Stimulated activated CD8-positive, alpha-beta memory T cell treated with anti-CD3 and anti-CD28 coated beads, Interleukin-15, amount 100 ng/mL, for 48 hours (primary cell): ENCODE results near the gene LIMCH1.

Source experiments
- DNase-seq, 2 donors: peaks; one replicate each; pipeline ENCODE4 v3.0.0-alpha.2; 2020; ENCODE audit warnings: low read depth in 2 of 2

The LIMCH1 gene

DNA sequence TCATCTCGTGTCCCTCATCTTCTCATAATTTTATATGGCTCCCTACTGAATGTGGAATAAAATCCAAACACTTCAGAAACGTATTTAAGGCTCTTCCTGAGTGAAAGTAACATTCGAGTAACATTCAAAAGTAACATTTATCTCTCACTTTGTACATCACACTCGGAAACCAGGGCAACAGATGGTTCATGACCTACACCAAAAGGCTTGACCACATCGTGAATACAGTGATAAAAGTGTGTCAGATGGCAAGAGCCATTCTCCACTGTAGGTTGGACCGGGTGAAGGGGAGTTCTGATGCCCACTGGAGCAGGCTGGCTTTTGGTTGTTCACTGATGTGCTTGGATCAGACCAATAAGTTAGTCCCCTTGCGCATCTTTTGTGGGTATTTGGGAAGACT is 5.6 kb upstream of the LIMCH1 start:
- DNase-seq, result no peak

DNA sequence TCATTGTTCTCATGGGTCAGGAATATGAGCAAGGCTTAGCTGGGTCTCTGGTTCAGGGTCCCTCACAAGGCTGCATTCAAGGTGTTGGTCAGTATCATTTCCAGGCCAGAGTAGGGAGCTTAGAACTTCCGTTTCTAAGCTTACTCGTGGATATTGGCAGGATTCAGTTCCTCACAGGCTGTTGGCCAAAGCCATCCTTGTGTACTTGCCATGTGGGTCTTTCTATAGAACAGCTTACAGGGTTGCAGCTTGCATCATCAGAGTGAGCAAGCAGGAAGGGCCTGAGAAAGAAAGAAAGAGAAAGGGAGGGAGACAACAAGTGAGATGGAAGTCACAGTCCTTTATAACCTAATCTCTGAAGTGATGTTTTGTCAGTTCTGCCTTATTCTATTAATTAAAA is 5.1 kb upstream of the LIMCH1 start:
- no peak for DNase-seq

DNA sequence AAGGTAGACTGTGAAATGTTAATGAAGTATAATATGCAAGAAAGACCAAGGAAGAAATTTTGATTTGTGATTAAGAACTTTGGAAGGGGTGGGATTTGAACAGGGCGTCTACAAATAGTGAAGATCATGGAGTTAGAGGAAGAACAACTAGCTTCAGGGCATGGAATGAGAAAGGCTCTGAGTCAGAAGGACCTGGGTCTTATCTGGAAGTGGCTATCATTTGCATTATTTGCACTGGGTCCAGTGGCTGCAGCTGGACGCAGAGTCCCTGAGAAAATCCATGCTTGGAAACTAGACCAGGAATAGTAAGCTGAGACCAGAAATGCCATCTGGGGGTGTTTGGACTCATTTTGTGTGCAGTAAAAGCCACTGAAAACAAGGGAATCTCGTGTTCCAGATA is 4.3 kb upstream of the LIMCH1 start:
- DNase-seq, result no peak

DNA sequence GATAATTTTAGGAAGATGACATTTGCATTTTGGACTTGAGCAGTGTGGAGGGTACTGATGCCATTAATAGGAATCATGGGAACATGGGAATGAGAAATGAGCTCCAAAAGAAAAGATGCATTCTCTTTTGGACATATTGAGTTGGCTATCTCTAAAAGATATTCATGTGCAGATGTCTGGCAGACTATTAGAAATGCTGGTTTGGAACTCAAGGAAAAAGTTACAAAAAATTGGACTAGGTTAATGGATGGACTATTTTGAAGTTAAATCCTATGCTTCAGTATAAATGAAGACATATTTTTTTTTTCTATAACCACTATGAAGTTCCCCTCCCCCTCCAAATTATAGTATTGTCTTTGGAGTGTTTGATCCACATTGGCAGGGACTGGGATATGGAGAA is 3.6 kb upstream of the LIMCH1 start:
- no peak for DNase-seq

DNA sequence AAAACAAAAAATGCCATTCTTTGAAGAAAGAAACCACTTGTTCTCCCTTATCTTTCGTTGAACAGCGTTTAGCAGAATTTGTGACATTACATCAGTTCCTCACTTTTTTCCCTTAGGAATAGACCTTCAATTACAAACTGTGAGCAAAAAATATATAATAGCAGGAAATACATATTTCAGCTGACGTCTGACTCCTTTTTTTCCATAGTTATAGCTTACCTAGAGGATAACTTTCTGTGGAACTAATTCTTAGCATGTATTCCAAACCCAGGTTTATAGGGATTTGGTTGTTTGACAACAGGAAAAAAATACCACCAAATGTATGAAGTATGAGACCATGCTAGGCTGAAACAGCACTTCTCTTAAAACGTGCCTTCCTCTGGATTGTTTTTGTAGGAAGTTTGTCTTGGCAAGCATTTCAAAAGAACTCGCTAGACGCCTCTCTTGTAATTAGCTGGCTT is 2.0 kb upstream of the LIMCH1 start:
- no peak for DNase-seq

DNA sequence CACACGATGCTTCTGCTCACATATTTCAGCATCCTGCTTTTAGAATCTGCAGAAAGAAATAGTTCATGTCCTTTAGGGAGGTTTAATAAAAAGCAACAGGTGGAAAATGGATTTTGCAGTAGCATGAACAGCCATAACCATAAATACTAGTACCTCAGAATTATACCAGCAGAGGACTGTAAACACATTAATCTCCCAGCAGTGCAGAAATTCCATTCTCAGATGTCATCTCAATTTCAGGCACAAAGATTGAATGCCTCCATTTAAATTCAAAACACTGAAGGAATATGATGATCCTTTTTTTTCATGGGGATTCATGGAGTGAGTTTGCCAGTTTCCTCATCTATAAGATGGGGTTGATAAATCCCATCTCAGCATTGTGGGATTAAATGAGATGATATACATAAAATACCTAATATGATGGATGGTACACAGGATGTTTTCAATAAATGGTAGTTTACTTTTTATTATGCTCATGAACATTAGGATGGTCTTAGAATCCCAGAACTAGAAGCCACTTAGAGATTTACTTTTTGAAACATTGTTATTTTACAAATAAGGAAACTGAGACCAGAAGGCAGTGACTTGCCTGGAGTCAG is 566 bp upstream of the LIMCH1 start:
- no peak for DNase-seq

DNA sequence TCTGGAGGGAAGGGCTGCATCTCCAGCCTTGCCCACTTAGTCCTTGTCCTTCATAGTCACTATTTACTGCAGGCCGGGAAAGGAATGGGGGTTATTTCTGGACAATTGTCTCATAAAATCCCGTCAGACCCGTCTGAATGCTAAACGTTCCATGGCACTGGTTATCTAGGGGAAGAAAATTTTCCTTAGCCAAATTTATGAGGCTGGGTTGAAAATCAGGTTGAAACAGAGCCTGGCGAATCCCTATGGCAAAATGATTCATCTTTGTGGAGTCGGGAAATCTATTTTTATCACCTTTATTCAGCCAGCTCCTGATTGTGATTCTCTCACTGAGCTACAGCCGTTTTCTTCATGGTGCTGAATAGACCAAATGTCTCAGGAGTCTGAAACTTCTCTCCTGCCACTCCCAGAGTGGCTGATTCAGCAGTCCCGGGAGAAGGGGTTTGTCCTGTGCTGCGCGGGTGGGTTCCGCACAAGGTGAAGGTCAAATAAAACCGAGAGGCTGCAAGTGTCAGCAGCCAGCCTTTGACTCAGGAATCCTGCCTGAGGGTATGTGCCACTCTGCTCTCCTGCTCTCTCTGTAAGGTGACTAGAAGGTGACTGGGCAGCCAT is 1.0 kb downstream of the LIMCH1 start:
- DNase-seq, result no peak

DNA sequence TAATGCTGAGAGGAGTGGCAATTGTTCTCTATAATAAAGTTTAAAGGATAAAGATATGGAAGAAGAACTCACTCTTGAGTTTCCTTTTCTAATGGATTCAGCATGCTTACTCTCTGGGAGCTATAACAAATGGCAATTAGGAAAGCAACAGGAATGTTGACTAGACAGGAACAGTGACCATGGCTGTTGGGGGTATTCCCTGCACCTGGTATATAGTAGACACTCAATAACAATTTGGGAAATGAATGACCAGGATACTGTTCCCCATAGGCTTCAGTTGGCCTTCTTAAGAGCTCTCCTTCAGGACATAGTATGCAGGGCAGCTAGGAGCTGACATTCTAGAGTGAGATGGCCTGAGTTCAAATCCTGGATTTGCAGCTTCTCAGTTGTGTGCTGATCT is 1.8 kb downstream of the LIMCH1 start:
- no peak for DNase-seq

DNA sequence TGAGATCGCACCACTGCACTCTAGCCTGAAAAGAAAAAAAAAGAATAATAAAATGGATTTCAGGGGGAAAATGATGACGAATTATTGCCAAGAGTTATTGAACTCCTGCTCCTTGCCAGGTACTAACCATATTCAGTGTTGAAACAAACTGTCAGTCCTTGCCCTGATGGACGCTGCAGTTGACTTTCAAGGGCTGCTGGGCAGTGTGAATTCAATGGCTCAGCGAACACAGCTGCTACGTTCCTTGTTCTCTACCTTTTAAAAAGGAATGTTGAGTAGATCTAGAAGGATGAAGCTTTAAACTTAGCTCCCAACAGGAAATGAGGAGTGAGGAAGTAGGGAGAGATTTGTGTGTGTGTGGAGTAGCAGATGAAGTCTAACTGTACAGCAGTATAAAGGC is 2.7 kb downstream of the LIMCH1 start:
- DNase-seq, result no peak

DNA sequence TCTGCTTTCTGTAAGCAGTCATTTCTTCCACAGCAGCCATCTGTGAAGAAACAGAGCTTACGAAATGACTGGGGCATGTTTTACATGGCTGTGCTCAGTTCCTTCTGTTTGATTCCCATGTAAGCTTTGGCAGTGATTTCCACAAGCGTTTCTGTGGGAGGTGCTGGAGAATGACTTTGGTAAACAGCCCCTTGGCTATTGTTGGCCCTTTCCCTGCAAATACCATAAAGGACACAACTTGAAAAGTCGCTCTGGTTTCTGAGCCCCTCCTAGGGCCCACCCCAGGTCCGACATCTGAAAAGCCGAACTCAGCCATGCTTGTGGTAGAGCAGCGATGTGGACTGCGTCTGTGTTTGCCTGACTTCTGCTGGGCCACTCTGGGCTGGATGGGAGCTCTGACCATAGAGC is 3.7 kb downstream of the LIMCH1 start:
- DNase-seq, result no peak

DNA sequence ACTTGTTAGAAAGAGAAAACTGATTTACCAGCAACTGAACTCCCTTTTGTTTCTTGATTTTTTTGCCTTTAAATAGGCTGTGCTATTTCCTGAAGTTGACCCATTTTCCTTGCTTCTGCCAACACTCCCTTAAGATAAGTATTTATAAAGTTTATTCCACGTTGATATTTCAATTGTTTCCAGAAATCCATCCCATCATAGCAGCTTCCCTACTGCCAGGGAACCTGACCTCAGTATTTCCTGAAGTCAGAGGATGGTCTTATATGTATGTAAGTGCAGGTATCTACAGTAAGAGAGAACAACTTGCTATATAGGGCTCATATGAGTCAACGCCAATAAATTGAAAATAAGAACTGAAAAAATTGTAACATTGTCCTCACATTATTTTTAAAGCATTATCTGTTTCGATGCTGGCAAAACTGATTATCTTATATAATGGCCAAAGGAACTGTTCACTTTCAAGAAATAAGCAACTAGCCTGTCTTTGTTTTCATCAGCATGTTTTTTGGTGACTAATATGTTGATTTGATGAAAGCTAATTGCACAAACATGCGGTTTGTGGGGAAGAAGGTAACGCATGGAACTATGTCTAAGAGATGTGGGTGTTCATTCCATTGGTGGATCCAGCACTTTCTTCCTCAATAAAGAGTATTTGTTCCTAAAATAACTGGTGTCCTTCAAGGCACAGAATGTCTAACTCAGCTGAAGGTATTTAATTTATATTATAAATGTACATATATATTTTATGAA is 4.7 kb downstream of the LIMCH1 start:
- DNase-seq, result no peak

DNA sequence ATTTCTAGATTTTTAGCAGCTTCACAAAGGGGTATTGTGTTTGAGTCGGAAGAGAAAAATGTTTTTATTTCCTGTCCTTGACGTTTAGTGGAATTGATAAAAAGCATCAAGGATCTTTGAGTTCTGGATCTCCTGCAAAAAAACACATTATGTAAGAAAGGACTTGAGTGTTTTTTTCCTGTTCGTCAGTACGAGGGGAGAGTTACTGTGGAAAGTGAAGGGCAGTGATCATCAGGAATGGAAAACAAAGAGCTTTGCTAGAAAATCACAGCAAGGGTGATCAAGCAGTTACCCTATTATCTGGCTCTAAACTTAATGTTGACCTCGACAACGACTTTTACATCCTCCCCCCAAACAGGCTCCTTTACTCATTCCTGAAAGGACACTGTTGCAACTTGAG is 7.3 kb downstream of the LIMCH1 start:
- no peak for DNase-seq

DNA sequence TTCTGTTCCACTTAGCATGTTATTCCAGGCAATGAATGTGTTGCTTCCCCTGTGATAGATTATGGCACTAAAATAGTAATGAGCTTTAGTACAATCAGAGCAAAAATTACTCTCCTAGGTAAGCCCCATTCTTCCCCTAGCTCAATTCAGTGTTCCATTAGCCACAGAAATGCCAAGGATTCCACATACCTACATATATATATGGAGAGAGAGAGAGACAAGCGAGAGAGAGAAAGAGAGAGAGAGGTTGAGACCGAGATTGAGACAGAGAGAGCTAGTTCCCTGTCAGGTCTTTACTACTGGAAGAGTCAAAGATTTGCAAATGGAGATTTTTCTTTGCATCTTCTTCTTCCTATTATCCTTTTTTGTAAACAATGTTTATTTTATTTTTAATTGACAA is 8.7 kb downstream of the LIMCH1 start:
- DNase-seq, result no peak

DNA sequence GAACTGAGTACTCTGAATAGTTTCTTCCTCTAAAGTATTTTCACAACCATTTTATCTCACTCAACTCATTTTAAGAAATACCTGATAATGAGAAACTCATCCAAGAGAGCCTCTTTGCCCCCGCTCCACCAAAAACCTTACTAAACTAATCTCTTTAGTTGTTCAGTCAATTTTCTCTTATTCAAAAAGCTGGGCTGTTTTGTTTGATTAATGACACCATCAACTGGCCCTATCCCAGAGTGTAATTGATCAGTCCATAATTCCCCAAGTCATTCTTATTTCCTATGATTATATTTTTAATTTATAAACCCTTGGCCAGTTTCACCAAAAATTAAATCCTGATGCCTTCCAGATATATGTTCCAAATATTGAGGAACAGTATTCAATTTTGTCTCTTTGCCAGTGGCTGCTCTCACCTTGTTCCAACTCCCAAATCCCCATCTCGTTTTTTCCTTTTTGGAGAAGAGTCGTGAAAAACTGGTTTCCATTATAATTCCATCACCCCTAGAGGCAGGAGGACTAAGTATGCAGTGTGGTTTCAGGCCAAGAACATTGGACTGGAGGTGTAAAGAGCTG is 10.4 kb downstream of the LIMCH1 start:
- no peak for DNase-seq

DNA sequence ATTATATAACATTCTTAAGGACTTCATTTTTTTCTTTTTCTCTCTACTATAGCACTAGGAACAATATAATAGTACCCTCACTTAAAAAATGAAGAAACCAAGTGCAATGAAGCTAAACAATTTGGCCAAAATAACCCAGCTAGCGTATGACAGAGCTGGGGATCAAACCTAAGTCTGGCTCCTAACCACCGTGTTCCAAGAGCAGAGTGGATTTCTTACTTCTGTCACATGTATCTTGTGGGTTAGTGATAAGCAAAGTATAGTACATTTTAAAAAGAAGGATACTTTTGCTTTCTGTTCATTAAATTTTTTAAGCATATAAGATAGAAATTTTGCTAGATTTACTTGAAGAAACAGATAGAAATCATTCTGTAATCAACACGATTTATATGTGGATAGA is 11.5 kb downstream of the LIMCH1 start:
- DNase-seq, result no peak

DNA sequence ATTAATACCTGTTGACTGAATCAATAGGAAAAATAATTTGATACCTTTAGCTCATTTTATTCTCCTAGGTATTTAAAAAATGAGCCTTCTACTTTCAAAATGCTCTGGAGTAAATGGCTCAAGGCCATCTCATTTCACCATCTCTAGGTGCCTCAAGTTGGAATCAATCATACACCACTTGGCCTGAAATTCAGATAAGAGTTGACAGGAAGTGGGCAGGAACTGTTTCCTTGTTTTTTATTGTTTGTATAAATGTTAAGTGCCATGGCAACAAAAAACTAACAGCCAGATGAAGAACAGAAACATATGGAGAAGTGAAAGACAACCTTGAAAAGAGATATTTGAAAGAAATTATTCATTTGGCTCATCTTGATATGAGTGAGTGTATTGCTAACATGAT is 12.4 kb downstream of the LIMCH1 start:
- DNase-seq, result no peak

DNA sequence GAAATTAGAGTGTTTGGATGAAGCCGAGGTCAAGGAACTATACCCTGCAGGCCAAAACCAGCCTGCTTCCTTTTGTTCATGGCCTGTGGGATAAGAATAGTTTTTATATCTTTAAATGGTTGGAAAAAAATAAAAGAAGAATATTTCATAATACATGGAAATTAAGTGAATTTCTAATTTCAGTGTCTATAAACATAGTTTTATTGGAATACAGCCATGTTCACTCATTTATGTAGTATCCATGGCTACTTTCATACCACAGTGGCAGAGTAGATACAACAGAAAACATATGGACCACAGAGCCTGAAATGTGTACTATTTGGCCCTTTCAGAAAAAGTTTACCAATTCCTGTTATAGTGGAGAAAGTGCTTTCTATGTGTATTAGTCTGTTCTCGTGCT is 13.6 kb downstream of the LIMCH1 start:
- DNase-seq, result no peak

DNA sequence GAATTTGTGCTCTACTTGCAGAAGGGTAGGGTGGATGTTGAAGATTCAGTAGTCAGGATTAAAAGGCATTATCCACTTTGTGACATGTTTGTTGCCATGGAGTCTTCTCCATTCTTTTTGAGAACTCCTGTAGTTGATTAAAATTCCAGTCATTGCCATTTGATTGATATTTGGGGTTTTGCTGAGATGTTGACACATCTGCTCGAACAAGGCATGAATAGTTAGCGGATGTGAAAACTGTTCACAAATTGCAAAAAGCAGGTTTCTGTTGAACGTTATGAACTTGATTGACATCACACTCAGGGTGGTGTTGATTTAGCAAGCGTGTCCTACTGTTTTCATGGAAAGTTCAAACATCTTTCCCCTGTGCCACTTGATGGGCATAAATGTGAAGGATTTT is 16.9 kb downstream of the LIMCH1 start:
- no peak for DNase-seq

DNA sequence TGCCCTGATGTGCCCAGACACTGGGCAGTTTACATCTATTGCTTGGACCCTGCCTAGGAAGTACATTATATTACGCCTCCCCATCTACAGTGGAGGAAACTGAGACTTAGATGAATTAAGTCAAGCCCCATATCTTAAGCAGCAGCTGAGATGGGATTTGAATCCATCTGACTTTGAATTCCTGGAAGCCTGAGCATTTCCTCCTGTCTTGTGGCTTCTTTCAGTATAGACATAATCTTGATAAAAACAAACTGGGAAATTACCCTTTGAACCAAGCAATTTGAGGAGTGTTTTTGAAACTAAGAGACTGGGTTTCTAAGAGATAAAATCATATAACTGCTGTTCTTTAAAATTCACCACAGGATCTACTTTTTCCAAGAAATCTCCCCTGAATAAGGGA is 18.6 kb downstream of the LIMCH1 start:
- DNase-seq, result no peak

DNA sequence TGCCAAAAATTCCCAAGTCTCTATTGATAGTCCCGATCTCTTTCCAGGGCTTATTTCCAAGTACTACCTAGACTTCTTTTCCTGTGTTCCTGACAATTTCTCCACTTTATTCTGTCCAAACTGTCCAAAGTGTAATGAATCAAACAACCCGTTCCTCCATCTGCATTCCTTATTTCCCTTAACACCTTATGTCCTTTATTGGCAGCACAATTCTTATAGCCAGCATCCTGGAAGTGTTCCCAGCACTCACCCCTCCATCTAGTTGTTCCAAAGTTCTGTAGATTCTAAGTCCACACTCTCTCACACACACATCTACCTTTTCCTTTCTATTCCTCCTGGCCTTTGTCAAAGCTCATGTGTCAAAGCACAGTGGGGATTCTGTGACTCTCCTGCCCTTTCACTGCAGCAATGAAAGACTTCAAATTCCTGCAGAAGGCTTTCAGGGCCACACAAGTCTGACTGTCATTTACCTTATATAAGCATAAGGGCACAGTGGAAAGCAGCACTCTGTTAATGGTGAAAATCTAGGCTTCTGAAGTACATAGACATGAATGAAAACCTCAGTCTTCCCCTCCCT is 22.1 kb downstream of the LIMCH1 start:
- DNase-seq, result no peak

DNA sequence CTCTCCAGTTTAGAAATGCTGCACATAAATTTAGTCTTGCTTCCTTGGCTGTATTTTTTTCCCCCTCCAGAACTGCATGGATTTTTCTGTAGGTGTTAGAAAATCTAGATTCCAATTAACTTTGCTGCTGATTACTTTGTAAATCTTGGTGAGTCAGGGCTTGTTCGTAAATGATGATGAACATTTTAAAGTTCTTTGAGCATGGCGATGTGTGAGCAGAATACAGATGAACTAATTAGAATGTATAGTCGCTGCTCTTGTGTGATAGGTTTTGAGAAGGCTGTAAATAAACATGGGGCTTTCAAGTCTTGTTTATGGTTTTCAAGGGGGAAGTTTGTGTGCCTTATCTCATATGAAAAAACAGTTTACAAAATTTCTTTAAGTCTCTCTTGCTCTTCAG is 23.3 kb downstream of the LIMCH1 start:
- no peak for DNase-seq

DNA sequence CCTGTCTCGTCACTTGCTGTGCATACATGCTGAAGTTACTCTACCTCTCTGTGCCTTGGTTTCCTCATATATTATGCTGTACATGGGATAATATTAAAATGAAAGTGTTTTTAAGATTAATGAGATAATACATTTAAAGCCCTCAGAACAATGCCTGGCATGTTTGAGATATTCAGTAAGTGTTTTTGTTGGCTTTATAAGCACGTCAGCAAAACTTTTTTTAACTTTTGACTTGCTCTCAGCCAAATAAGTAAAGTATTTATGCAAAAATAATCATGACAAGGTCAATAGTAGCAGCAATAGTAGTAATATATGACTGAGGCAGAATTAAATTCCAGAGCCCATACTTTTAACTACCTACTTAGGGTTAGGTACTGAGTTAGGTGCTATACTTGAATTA is 29.2 kb downstream of the LIMCH1 start:
- DNase-seq, result no peak

DNA sequence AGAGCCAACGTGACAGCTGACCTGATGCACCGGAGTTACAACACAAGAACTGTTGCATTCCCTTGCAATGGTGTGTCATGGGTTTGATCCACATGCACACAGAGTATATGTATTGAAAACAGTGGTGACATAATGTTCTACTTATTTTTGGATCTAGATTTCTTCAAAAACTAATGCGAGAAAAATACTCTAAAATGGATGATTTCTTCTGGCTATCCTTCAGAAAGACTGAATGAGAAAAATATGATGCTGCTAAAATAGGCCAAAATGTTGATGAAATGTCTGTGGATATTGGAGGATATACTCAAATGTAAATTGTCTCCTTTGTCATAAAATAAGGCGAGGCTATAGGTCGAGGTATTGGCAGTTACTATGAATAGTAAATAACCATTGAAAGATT is 30.4 kb downstream of the LIMCH1 start:
- DNase-seq, result no peak
